COLO668 (cell line): ENCODE measurements around the gene ODF2.
"Not testable (repeated sequence)": the region's sequence is repeated elsewhere in the genome, so short reads cannot be mapped to it uniquely, and the experiment has no call there.

Experiments
- DNase-seq: peaks from one replicate; lab custom pipeline; 2025; ENCODE audit not compliant: unreplicated experiment; lab: John Stamatoyannopoulos, UW

ODF2 gene

DNA sequence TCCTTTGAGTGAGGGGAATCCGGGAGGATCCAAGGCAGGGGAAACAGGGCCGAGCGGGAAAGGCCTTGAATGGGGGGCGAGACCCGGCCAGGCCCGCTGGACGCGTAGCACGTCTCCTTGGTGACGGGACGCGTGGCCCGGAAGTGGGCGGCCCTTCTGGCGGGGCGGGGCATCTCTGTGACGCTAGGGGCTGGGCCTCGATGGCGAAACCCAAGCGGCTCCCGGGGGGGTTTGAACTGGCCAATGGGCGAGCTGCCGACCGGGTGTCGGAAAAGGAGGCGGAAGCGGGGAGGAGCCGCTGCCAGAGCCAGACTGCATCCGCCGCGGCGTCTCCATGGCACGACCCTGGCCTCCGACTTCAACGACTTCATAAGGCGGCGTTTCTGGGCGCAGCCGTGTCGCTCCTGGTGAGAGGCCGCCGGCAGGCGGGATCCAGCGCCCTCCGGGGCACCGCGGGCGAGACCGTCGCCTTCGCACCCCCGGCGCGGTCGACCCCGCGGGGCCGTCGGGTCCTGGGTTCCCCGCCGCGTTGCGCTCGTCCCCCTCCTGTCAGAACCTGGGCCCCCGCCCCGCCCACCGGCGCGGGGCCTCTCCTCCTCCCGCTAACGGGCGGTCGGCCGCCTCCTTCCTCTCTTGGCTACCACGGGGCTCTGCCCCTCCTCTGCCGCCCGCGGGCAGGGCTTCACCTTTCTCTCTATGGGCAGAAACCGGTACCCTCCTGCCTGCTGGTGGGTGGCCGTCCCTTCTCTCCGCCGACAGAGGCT lies at the start of gene ODF2:
TSS of gene ODF2 (plus strand) at position 158 of the 764 bp plus-strand sequence. CDS start at position 244, 86 bp downstream.
- peak; percentile 96 for DNase-seq

DNA sequence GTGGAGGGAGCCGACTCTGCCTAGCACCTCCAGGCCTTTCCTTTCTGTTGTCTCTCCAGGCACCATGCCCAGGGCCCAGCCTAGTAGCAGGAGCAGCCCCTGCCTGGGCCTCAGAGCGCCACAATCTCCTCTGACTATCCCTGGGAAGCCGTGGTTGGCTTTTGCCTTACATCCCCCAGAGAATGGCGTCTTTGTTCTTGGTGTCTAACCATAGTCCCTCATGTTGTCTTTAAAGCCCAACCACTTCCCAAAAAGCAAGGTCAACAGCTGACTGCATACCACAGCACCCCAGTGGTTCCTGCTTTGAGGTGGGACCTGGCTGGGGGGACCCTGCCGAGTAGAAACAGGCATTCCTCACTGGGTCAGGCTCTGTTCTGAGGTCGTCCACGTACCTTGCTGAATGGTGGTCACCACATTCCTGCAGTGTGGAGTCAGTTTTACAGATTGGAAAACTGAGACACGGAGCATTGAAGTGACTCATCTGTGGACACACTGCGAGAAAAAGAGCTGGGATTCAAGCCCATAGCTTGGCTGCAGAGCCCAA lies 48.9 kb upstream of the ODF2 start:
- DNase-seq, result no peak

DNA sequence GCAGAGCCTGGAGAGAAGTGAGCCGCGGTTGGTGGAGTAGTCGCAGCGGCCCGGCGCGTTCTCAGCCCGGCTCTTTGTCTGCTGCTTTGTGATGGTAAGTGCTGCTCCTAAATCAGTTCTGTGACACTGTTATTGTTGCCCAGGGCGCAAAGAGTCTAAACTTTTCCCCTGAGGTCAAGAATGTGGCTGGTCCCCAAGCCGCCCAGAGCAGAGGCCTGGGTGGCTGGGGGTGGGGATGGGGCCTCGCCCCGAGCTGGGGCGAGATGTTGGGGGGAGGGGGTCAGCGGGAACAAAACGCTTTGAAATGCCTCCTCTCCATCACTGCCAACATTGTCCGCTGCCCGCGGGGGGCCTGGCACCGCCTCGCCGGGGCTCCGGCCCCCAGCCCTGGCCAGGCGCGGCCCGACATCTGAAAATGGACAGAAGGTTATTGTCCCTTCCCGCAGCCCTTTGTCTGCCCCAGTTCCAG lies 46.8 kb upstream of the ODF2 start:
- DNase-seq, result no peak

DNA sequence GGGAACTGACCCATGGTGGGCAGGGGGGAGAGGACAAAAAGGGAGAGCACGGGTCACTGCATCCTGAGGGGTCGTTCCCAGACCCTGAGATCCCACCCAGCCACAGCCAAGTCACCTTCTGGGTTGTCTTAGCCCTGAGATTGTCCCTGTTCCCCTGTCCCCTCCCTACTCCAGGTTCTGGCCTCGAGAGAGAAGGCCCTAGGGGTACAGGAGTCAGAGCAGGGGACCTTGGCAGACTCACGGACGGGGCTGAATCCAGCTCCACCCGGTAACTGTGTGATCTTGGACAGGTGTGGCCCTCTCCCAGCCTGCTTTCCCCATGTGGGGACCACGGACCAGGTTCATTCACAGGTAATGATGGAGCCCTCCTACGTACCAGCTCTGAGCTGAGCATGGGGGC lies 46.4 kb upstream of the ODF2 start:
- DNase-seq, result no peak

DNA sequence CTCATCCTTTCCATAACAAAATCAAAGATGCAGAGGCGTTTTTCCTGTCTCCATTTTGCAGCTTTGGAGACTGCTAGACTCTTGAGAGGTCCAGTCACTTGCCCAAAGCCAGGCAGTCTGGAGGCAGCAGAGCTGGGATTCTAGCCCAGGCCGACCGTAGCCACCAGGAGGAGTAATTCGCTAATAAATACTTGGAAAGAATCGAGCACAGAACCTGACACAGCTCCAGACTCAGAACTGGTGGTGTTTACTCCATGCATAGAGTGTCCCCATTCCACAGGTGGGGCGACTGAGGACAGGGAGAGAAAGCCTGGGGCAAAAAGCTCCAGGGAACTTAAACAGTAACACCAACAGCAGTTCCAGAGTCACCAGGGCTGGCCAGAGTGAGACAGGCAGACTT lies 45.8 kb upstream of the ODF2 start:
- DNase-seq, result no peak

DNA sequence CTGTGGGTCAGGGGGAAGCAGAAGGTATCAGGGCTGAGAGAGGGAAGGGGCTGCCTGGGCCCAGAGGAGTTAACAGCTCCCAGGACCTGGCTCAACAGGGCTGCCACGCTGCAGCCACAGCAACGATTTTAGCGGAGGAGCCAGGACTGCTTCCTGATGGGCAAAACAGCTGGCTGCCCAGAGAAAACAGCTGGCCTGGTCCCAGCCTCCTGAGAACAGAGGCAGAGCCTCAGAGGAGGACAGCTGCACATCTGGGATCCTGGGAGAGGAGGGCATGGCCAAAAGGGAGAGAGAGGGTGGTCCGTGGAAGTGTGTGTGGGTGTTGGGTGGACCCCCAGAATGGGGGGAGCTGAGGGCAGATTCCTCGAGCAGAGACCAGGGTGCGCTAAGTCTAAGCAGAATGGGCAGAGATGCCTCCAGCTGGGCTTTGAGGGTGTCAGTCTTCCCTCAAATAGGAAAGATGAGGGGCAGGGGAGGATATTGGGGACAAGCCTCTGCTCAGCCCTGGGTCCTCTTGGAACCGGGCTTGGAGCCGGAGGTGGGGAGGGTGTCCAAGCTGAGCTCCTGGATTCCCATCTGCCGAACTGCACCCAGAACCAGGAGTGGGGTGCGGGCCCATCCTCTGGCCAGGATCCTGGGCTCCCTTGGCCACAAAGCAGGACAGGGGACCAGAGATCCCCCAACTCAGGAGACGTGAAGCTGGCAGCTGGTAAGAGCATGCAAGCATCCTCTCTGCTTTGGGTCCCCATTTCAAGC lies 44.3 kb upstream of the ODF2 start:
- no peak for DNase-seq

DNA sequence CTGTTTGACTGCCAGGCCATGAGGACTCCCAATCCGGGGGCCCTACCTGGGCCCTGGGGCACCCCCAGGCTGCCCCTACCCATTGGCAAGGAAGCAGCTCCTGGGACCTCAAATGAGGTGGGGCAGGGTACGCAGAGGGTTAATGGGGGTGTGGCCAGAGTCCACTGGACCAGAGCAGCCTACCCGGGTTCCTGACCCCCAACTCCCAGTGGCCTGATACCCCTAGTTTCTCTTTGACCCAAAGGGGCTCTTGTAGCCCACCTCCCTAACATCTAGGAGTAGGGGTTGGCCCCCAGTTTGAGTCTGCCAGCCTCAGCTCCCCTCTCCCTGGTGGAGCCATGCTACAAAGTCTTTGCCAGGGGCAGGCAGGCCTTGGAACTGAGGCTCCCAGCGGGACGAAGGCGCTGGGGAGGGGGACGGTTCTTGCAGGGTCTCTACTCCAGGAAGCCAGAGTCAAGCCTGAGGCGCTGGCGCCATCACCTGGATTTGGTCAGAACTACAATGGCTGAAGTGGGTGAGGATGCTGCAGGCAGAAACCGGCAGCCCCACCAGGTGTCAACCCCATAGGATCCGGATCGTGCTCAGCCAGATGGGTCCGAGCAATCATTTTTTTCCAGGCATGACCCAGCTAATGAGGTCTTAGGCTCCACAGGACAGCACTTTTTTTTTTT lies 43.6 kb upstream of the ODF2 start:
- peak; percentile 39 for DNase-seq

DNA sequence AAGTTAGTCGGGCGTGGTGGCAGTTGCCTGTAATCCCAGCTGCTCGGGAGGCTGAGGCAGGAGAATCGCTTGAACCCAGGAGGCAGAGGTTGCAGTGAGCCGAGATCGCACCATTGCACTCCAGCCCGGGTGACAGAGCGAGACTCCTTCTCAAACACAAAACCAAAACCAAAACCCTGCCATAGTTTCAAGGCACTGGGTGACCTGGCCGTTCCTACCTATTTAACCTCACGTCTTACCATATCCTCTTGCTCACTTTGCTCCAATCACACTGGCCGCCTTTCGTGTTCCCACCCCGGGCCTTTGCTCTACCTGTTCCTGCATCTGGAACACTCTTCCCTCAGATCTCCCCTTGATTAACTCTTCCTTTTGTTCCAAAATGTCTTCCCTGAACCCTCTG lies 42.1 kb upstream of the ODF2 start:
- DNase-seq, result not testable (repeated sequence)

DNA sequence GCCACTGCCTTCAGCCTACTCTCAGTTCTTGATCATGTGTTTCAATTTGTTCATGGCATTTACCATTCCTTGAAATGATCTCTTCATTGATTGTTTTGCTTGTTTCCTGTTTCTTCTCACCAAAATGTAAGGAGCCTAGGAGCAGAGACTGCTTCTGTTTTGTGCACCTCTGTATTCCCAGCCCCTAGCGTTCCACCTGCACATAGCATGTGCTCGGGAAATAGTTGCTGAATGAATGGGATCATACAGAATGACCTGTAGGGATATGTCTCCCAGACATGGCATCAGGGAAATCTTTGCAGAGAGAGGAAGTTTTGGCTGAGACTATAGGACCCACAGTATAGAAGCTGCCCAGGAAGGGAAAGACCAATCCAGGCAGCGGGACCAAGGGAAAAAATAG lies 41.3 kb upstream of the ODF2 start:
- no peak for DNase-seq

DNA sequence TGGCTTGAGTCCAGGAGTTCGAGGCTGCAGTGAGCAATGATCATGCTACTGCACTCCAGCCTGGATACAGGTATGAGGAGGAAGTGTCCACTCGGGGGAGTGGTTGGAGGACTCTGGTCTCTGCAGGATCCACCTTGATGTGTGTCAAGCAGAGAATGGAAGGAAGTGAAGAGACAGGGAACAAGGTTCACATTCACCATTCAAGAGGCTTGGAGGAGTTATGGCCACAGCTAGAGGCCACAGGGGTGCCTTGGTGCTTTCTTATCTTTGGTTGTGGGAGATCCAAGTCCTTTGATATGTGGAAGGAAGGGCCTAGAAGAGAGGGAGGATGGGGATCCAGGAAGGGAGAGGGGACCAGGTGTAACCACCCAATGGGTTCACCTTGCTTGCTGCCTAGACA lies 40.5 kb upstream of the ODF2 start:
- no peak for DNase-seq

DNA sequence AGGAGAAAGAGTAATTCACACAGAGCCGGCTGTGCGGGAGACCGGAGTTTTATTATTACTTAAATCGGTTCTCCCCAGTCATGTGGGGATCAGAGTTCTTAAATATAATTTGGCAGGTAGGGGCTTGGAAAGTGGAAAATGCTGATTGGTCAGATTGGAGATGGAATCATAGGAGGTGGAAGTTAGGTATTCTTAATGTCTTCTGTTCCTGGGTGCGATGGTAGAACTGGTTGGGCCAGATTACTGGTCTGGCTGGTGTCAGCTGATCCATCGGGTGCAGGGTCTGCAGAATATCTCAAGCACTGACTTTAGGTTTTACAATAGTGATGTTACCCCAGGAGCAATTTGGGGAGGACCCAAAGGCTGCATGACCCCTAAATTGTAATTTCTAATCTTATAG lies 39.8 kb upstream of the ODF2 start:
- no peak for DNase-seq

DNA sequence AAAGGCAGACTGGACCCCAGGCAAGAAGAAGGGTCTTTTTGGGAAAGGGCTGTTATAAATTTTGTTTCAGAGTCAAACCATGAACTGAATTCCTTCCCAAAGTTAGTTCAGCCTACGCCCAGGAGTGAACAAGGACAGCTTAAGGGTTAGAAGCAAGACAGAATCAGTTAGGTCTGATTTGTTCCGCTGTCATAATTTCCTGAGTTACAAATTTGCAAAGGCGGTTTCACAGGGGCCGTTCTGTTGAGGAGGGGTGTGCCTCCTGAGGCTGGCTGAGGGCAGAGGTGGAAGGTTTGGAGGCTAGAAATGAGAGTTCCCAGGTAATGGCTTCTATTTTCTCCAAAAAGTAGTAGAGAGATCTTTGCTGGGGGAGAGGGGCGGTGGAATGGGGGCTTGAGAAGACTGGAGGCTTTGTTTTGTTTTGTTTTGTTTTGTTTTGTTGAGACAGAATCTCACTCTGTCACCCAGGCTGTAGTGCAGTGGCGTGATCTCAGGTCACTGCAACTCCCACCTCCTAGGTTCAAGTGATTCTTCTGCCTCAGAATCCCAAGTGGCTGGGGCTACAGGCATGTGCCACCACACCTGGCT lies 39.3 kb upstream of the ODF2 start:
- no peak for DNase-seq

DNA sequence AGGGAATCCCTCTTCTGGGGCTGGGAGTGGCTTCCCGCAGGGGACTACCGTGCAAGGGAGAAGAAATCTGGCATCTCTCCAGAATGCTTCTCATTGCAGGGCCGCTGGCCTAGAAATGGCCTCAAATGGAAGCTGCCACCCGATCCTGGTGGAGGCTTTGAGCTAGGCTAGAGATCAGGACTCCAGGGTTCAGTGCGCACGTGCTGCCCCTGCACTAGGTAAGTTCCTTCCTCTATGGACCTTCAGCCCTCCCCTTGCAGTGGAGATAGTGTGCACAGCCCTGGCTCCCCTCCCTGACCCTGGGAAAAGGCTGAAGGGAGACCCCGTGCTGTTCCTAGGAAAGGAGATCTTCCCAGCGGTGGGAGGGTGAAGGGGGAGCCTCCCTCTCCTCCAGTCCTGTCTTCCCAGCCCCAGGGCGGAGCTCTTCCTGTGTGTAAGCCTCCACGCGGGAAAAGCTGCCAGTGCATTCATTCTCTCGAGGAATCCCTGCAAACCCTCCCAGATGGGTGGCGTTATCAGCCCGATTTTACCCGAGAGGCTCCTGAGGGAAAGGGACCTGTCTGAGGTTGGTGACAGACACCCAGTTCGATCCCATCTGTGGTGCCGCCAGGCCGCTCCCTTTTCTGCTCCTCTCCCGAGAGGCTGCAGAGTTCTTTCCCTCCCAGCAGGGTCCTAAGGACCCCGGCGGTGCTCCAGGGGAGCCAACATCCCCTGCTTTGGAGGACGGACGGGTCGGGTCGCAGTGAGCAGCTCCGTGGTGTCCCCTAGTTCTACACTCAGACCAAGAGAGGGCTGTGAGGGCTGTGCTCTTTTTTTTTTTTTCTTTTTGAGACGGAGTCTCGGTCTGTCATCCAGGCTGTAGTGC lies 36.5 kb upstream of the ODF2 start:
- no peak for DNase-seq

DNA sequence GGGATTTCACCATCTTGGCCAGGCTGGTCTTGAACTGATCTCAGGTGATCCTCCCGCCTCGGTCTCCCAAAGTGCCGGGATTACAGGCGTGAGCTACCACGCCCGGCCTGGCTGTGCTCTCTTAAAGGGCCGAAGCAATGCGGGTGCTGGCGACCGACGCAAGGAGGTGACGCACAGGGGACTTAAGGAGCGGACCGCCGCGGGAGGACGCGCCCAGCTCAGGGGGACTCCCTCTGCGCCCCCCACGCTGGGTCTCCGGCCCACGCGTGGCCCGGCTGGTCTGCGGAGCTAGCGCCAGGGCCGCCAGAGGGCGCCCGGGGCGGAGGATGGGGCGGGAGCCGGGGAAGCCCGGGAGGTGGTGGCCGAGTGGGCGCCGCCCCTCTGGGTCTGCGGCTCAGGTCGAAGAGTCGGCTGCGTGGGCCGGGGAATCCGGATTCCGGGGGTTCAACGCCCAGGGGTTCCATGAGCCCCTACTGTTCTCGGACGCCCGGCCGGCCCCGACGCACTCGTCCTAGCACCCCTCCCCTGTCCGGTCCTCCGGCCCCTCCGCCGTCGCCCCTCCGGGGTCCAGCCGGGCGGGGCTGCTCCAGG lies 35.7 kb upstream of the ODF2 start:
- DNase-seq, result peak; percentile 73

DNA sequence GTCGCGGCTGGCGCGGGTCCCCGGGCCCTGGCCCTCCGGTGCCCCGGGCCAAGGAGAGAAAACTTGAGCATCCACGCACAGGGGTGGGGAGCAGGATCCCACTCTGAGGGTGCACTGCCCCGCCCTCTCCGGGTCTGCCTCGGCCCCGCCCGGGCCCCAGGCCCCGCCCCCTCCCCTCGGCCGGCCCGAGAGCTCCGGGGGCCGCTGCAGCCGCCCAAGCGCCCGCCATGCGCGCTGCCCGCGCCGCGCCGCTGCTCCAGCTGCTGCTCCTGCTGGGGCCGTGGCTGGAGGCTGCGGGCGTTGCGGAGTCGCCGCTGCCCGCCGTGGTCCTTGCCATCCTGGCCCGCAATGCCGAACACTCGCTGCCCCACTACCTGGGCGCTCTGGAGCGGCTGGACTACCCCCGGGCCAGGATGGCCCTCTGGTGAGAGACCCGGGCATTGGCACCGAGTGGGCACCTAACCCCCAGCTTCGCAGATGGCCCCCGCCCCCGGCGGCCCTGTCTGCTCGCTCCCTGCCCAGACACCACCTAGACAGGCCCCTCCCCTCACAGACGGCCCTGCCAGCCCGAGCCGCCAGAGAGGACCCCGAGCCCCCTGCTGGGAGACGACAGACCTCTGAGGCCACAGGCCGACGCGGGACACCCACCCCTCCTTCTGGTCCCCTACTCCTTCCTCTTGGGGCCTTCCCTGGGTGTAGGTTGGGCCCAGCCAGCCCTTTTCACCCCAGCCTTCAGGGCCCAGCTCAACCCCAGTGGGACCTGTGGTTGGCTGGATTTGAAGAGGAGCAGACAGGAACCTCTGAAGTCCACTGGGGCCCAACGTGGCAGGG lies 34.9 kb upstream of the ODF2 start, which contains the start of gene CERCAM:
TSS of gene CERCAM (plus strand) at position 207 of the 831 bp plus-strand sequence. CDS start at position 228, 21 bp downstream.
- DNase-seq, result peak; percentile 52

DNA sequence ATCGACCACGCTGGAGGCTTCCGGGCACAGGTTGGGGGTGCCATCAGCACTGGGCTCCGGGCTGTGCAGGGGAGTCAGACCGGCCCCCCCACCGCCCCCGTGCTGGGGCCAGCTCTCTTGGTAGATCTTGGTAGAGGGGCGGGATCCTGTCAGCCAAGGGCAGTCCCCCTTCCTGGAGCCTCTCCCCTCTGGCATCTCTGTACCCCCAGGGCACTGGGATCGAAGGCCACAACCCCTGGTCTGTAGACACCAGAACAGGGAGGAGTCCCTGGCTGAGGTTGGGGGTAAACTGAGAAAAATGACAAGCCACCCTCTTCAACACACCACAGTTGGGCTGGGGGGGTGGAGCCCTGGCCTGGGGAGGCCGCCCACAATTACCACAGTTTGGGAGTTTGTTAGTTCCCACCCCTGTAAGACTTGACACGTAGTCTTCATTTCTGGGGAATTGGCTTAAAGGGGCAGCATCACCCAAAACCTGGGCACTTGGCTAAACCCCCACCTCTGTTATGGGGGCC lies 34.3 kb upstream of the ODF2 start:
- DNase-seq, result no peak

DNA sequence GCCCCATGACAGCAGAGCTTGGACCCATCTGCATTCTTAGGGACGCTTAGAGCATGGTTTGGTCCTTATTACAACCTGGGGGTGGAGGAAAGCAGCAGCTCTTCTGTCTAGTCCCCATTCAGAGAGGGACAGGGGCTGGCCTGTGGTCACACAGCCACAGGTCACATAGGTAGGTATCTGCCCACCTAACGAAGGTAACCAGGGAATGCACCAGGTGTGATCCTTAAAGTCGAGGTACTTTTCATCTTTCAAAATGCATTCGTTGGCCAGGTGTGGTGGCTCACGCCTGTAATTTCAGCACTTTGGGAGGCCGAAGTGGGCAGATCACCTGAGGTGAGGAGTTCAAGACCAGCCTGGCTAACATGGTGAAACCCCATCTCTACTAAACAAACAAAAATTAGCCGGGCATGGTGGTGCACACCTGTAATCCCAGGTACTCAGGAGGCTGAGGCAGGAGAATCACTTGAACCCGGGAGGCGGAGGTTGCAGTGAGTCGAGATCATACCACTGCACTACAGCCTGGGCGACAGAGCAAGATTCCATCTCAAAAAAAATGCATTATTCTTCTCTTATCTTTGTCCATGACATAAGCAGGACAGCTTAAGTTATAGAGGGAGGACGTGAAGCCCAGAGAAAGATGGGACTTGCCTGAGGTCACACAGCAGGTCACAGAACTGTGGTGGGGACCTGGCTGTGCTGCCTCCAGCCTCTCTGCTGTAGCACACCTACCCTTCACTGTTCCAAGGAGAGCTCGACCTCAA lies 33.6 kb upstream of the ODF2 start:
- not testable (repeated sequence) for DNase-seq

DNA sequence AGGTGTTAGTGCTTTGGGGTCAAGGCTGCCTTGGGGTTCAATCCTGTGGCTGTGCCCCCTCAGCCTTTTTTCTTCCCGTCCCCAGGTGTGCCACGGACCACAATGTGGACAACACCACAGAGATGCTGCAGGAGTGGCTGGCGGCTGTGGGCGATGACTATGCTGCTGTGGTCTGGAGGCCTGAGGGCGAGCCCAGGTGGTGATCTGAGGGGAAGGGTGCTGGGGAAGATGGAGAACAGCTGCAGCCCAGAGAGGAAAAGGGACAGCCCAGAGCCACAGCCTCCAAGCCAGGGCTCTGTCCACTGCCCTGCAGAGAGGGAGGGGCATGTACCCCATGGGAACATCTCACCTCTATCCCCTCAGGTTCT lies 33.0 kb upstream of the ODF2 start:
- DNase-seq, result no peak
